Smooth muscle cell (in vitro differentiated cells): ENCODE results near the gene ZSWIM2. TPM values are rescaled to one million over a fixed set of nuclear protein-coding genes. Genes with fewer than 3 reads are reported as not detected.
"Not testable (repeated sequence)": the region's sequence is repeated elsewhere in the genome, so short reads cannot be mapped to it uniquely, and the experiment has no call there.

Experiments
- DNase-seq: peaks from one replicate; lab custom pipeline; 2025; ENCODE audit not compliant: unreplicated experiment; lab: John Stamatoyannopoulos, UW
- H2AFZ ChIP-seq: fragments of 200-600 bp; sonication (generic); 2 replicates; pipeline ENCODE4 v1.6.0; 2016; ENCODE audit warnings: antibody characterized with exemption, low read depth, mild to moderate bottlenecking
- H3F3A ChIP-seq: fragments of 200-600 bp; sonication (generic); 2 replicates; pipeline ENCODE4 v1.6.0; 2017; ENCODE audit warnings: antibody characterized with exemption, low read depth
- H3K27ac ChIP-seq: fragments of 200-600 bp; sonication (generic); 2 replicates; pipeline ENCODE4 v1.5.1; 2016; ENCODE audit warnings: low read depth, mild to moderate bottlenecking
- H3K27me3 ChIP-seq: fragments of 200-600 bp; sonication (generic); 2 replicates; pipeline ENCODE4 v1.6.1; 2016; ENCODE audit warnings: low read depth, mild to moderate bottlenecking
- H3K36me3 ChIP-seq: fragments of 200-600 bp; sonication (generic); 2 replicates; pipeline ENCODE4 v1.5.1; 2016; ENCODE audit warnings: low read depth
- H3K4me1 ChIP-seq: fragments of 200-600 bp; sonication (generic); 2 replicates; pipeline ENCODE4 v1.5.1; 2016; ENCODE audit warnings: low read depth
- H3K4me2 ChIP-seq: fragments of 200-600 bp; sonication (generic); 2 replicates; pipeline ENCODE4 v1.6.0; 2016; ENCODE audit warnings: mild to moderate bottlenecking
- H3K4me3 ChIP-seq: fragments of 200-600 bp; sonication (generic); 2 replicates; pipeline ENCODE4 v1.5.1; 2016; ENCODE audit warnings: mild to moderate bottlenecking
- H3K79me2 ChIP-seq: fragments of 200-600 bp; sonication (generic); 2 replicates; pipeline ENCODE4 v1.6.0; 2016; ENCODE audit warnings: low read depth, mild to moderate bottlenecking
- H3K9ac ChIP-seq: fragments of 200-600 bp; sonication (generic); 2 replicates; pipeline ENCODE4 v1.6.0; 2016; ENCODE audit warnings: low read depth
- H3K9me3 ChIP-seq: fragments of 200-600 bp; sonication (generic); replicated peaks from 2 replicates; pipeline ENCODE4 v1.5.1; 2016; ENCODE audit warnings: low read depth
- H4K20me1 ChIP-seq: fragments of 200-600 bp; sonication (generic); 2 replicates; pipeline ENCODE4 v1.6.0; 2016; ENCODE audit warnings: low read depth
- WGBS: methylation state at CpG from one replicate; pipeline ENCODE4 v1.1.7; 2016; ENCODE audit warnings: low lambda C conversion rate; 5-methylcytosine and 5-hydroxymethylcytosine counted together
- polyA plus RNA-seq: library from polyadenylated mRNA; unstranded; fragments of >200 nt; fragmentation: Nextera tagmentation; extraction: Ambion mirVana; gene quantifications from 2 replicates; pipeline ENCODE4 v1.2.1, GENCODE V29; 2016
- total RNA-seq: library from RNA; depleted of rRNA; stranded (reverse); fragments of >200 nt; gene quantifications from 2 replicates; pipeline ENCODE4 v1.2.3, GENCODE V29; 2014
- TF ChIP-seq, protein P1 (sequence below): fragments of 200-600 bp; sonication (generic); IDR thresholded peaks from 2 replicates; pipeline ENCODE4 v1.5.1; 2017; ENCODE audit warnings: borderline replicate concordance, mild to moderate bottlenecking, antibody characterized with exemption; ENCODE audit not compliant: insufficient read depth, poor library complexity, severe bottlenecking

The ZSWIM2 gene, protein sequence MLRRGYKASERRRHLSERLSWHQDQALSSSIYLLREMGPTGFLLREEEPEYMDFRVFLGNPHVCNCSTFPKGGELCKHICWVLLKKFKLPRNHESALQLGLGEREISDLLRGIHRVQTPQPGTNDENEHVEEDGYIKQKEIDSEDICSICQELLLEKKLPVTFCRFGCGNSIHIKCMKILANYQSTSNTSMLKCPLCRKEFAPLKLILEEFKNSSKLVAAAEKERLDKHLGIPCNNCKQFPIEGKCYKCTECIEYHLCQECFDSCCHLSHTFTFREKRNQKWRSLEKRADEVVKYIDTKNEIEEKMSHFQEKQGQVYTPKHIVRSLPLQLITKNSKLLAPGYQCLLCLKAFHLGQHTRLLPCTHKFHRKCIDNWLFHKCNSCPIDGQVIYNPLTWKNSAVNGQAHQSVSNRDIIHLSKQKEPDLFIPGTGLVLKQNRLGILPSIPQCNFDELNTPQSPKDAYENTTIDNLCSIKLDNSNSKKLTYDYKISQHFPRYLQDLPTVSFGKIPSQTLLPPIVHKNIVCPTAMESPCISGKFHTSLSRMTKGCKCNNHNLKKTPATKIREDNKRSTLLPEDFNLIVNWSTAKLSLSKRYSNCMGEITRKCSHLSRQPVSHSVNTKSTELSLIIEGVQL
- total RNA-seq = not detected in 2 replicates
- not detected in 2 replicates for polyA plus RNA-seq

DNA sequence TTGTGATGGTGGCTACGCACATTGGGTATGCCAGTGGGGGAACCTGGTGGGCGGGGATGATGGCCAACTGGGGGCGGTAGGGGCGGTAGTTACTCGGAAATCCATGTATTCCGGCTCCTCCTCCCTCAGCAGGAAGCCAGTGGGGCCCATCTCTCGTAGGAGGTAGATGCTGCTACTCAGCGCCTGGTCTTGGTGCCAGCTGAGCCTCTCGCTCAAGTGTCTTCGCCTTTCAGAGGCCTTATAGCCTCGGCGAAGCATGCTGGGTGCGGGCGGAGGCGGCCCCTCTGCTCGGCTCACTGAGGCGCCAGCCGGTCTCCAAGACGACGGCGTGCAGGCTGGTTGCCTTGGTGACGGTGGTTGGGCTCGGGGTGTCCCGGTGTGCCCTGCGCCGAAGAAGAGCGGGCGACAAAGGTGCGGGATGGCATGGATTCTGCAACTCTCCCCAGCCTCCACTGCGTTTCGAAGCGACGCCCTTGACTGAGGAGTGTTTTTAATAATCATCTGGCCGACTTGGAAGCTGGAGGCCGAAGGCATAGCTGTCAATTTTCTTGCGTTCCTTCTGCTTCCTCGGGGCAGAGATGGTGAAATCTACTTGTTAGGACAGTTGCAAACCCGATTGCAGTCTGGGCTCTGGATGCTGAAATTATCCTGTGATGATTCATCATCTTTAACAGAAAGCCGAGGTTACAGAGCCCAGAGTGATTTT is at the start of gene ZSWIM2:
TSS of gene ZSWIM2 (minus strand) at position 298 of the 706 bp plus-strand sequence. CDS start at position 258, 40 bp downstream.
- Histone ChIP-seq H3K79me2 (no peaks in the 10 kb centered on the region), H3K4me2 (peak within 1 kb of the TSS; percentile 88), H3F3A (peaks cover 7% of the 10 kb centered on the region), H4K20me1 (no peaks in the 10 kb centered on the region), H3K4me1 (peaks cover 7% of the 10 kb centered on the region), H3K9me3 (no peaks in the 10 kb centered on the region), H3K4me3 (peak within 1 kb of the TSS; percentile 49), H3K27me3 (no peaks in the 10 kb centered on the region), H3K9ac (peak within 1 kb of the TSS; percentile 14), H2AFZ (peak within 1 kb of the TSS; percentile 94), H3K27ac (peak within 1 kb of the TSS; percentile 72), H3K36me3 (no peaks in the 10 kb centered on the region)
- peak; percentile 35 for DNase-seq
- TF ChIP-seq, protein P1, sequence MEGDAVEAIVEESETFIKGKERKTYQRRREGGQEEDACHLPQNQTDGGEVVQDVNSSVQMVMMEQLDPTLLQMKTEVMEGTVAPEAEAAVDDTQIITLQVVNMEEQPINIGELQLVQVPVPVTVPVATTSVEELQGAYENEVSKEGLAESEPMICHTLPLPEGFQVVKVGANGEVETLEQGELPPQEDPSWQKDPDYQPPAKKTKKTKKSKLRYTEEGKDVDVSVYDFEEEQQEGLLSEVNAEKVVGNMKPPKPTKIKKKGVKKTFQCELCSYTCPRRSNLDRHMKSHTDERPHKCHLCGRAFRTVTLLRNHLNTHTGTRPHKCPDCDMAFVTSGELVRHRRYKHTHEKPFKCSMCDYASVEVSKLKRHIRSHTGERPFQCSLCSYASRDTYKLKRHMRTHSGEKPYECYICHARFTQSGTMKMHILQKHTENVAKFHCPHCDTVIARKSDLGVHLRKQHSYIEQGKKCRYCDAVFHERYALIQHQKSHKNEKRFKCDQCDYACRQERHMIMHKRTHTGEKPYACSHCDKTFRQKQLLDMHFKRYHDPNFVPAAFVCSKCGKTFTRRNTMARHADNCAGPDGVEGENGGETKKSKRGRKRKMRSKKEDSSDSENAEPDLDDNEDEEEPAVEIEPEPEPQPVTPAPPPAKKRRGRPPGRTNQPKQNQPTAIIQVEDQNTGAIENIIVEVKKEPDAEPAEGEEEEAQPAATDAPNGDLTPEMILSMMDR = no peak
- WGBS = 1% methylated on average over 39 of the region's 39 CpGs

DNA sequence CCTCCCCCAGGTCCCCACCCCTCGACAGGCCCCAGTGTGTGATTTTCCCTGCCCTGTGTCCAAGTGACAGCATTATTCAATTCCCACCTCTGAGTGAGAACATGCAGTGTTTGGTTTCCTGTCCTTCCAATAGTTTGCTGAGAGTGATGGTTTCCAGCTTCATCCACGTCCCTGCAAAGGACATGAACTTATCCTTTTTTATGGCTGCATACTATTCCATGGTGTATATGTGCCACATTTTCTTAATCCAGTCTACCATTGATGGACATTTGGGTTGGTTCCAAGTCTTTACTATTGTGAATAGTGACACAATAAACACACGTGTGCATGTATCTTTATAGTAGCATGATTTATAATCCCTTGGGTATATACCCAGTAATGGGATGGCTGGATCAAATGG is 47.2 kb upstream of the ZSWIM2 start:
- H3K27ac ChIP-seq, H3K9me3 ChIP-seq, H3K4me3 ChIP-seq, H3K27me3 ChIP-seq, H3F3A ChIP-seq, H3K9ac ChIP-seq, H3K4me2 ChIP-seq, H3K4me1 ChIP-seq, DNase-seq, H3K36me3 ChIP-seq, H3K79me2 ChIP-seq, H2AFZ ChIP-seq, H4K20me1 ChIP-seq: not testable (repeated sequence)
- 73% methylated on average over 3 of the region's 3 CpGs for WGBS

- DNase-seq = no peak
Measured at GRCh38 chr2:186895451-186895850, 46.5 kb upstream of the ZSWIM2 start.

GRCh38 chr2:186894478-186894877 is 45.5 kb upstream of the ZSWIM2 start:
- no peaks in the 10 kb centered on the region for H3K4me1 ChIP-seq
- no peak for DNase-seq
- H3K27ac ChIP-seq = no peak overlapping the region
- H3K36me3 ChIP-seq = no peaks in the 10 kb centered on the region
- TF ChIP-seq, protein P1 = no peak
- no peak overlapping the region for H3K9ac ChIP-seq
- H2AFZ ChIP-seq = no peak overlapping the region
- H3K4me3 ChIP-seq = no peak overlapping the region
- H3K27me3 ChIP-seq = no peaks in the 10 kb centered on the region
- 71% methylated on average over 5 of the region's 5 CpGs for WGBS
- H3K9me3 ChIP-seq = no peaks in the 10 kb centered on the region
- H3K4me2 ChIP-seq = no peak overlapping the region
- no peaks in the 10 kb centered on the region for H4K20me1 ChIP-seq
- no peaks in the 10 kb centered on the region for H3K79me2 ChIP-seq
- H3F3A ChIP-seq = no peaks in the 10 kb centered on the region

More at GRCh38 chr2:186895451-186895850, 46.5 kb upstream of the ZSWIM2 start:
- Histone ChIP-seq H3K9me3 (no peaks in the 10 kb centered on the region), H4K20me1 (no peaks in the 10 kb centered on the region), H3K27ac (no peak overlapping the region), H3K4me1 (no peaks in the 10 kb centered on the region), H3K36me3 (no peaks in the 10 kb centered on the region), H3K79me2 (no peaks in the 10 kb centered on the region), H2AFZ (no peak overlapping the region), H3F3A (no peaks in the 10 kb centered on the region), H3K27me3 (no peaks in the 10 kb centered on the region), H3K9ac (no peak overlapping the region), H3K4me3 (no peak overlapping the region), H3K4me2 (no peak overlapping the region)
- 100% methylated on average over 2 of the region's 2 CpGs for WGBS
- TF ChIP-seq, protein P1 = no peak
